Measurements from ENCODE around the gene NEK11.

Gene NEK11

DNA sequence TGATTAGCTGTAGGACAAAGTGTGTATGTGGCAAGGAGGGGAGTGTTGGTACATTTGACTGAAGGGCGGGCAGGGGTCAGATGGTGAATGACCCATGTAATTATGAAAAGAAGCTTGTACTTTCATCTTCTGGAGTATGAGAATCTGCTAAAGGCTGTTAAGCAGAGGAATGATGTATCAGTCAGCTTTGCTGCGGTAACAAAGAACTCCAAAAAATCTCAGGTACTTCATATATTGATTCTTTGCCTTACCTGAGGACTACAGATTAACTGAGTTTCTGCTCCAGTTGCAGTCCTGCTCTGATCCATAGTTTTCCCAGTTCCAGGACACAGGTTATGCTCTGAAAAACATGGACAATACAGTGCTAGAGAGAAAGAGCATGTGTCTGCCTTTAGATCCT is 115.1 kb downstream of the NEK11 start:
- no peak for DNase-seq (ENCODE audit: low spot score)

DNA sequence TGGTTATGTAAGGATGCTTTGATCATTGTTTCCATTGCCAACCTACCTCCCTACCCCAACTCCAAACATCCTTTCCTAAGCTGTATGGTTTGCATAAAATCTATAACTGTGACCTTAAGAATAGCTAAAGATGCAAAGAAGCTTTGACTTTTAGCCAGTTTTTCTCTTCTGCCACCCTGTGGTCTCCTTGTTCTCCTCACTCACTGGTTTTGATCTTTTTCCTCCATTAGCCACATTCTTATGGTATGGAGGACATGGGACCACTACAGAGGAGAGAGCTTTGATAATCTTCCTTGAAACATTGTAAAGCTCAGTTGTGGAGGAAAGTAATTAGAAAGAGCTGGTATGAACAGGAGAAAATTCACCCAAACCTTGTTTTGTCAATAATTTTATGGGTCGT is 115.9 kb downstream of the NEK11 start:
- no peak for DNase-seq (ENCODE audit: low spot score)

DNA sequence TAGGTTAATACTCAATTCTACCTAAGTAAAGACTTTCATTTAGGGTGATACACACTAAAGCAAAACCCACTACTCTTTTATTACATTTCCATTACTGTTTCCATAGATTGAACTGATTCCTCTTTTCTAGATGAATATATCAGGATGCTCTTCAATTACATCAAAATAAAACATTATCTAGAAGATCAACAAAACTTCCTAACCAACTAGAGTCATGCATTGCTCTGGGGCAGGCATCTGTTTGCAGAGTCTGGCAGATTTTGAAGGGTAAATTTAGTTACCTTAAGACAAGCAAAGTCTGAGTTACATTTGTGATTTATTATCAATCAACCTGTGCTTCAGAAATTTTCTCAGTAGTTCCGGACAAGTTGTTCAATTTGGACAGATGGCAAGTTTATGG is 117.1 kb downstream of the NEK11 start:
- no peak for DNase-seq (ENCODE audit: low spot score)

DNA sequence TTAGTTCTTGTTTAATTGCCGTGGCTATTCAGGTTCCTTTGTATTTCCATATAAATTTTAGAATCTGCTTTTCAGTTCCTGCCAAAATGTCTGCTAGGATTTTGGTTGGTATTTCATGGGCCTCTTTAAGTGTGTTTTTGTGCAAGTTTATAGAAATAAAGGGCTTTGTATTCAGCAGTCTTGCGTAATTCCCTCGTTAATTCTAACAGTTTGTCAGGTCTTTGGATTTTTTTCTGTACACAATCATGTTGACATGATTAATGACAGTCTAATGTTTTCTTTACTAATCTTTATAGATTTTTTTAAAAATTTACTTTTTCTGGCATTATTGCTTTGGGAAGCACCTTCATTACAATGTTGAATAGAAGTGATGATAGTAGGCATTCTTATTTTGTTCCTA is 120.9 kb downstream of the NEK11 start:
- DNase-seq (ENCODE audit: low spot score): no peak

DNA sequence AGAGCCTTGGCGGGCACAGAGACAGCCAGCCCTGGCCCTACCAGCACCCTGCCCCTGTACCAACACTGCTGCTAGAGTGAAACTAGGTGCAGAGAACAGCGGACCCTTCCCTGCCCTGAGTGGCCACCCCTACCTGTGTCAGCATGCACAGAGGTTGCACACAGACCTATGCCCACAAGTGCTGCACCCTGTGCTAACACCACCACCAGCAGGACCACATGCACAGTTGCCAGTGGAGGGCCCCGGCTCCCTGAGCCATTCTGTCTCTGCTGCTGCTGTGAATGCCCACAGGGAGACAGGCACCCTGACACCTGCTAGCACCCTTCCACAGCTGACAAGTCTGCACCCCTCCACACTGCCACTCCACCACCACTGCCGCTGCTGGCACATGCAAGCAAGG is 131.8 kb downstream of the NEK11 start:
- DNase-seq (ENCODE audit: low spot score): no peak

DNA sequence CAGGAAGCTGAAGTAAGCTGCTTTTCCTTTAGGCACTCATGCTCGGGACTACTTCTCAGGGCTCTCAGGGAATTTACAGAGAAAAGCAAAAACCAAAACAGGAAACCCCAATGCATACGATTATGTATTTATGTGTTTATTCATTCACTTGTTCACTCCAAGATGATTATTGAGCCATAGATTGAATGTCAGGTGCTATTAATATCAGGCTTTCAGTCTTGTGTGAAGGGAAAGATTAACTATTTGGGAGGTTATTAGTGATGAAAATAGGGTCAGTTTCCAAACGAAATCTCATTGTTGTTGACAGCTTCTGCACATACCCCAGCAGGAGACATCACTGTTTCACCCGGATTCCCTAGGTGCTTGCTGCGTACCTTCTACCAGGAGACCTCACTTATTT is 135.8 kb downstream of the NEK11 start:
- DNase-seq (ENCODE audit: low spot score): peak; percentile 35

DNA sequence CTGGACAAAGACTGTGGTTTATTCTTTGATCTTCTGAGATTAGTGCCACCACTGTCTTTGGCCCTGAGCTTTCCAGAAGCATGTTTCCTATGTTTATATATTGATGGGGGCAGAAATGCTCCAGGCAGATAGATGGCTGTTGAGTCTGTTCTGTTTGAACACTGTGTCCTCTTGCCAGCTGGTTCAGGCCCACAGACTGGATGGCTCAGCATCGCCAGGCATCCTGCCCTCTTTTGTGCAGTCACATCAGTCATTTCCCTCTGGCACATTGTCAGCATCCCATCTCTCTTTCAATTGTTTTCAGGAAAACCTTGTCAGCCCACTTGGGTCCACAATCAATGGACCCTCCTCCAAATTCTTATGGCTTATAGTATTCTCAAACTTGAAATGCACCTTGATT is 141.2 kb downstream of the NEK11 start:
- DNase-seq (ENCODE audit: low spot score): peak; percentile 3

DNA sequence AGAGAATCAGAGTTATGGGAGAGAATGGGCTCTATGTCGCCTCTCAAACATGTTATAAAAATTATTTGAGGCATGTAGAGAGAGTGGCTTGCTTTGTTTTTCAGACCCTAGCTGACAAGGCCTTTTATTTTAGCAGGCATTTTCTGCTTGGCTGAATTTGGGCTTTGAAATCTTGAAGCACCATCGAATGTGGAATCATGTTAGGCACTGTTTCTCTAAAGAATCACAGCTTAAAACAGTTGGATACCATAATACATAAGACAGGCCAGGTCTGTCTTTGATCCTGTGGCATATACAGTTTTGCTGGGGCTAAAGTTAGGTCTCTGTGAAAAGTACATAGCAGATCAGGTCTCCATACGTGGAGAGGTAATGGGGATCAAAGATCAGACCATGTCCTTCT is 142.7 kb downstream of the NEK11 start:
- no peak for DNase-seq (ENCODE audit: low spot score)

DNA sequence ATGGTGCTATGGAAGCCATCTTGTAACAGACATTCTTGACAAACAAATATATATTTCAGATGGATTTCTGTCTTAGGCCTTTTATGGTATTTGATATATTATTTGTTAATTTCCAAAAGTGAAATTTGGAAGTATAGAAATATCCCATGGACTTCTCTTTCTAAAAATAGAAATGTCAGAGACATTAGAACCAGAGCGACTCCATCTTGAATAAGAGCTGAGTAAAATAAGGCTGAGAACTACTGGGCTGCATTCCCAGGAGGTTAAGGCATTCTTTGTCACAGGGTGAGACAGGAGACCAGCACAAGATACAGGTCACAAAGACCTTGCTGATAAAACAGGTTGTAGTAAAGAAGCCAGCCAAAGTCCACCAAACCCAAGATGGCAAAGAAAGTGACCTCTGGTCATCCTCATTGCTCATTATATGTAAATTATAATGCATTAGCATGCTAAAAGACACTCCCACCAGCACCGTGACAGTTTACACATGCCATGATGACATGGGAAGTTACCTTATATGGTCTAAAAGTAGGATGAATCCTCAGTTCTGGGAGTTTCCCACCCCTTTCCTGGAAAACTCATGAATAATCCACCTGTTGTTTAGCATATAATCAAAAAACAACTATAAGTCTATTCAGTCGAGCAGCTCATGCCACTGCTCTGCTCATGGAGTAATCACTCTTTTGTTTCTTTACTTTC is 146.0 kb downstream of the NEK11 start:
- no peak for DNase-seq (ENCODE audit: low spot score)

DNA sequence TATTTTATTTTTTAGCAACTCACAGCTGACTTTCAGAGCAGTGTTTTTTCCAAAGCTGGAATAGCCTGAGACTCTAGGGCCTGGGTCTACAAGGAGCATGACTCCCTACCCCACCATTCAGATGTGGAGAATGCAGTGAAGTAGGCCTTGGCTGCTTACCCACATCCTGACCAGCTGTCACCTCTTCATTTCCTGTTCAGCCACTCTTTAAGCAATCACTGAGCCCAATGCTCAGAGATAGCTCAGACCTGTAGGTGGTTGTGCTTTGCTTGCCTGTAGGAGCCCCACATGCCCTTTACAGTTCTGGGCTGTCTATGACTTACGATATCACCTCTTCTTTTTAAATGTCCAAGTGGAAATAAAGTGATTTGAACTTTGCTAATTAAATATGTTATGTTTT is 148.1 kb downstream of the NEK11 start:
- DNase-seq (ENCODE audit: low spot score): no peak

DNA sequence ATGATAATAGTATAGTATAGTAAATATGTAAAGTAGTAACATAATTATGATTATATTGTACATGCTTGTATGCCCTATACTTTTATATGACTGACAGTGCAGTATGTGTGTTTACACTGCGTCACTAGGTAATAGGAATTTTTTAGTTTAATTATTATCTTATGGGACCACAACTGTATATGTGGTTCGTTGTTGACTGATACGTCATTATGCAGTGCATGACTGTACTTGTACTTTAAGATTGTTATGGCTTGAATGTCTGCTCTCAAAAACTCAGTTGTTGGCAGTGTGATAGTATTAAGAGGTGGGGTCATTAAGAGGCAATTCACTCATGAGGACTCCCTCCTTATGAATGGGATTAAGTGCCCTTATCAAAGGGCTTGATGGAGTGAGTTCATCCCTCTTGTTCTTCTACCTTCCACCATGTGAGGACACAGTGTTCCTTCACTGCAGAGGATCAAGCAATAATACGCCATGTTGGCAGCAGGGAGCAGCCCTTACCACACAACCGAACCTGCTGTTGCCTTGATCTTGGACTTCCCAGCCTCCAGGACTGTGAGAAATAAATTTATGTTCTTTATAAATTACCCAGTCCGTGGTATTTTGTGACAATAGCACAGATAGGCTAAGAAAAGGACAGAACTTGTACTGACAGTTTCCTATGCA is 152.2 kb downstream of the NEK11 start:
- no peak for DNase-seq (ENCODE audit: low spot score)

DNA sequence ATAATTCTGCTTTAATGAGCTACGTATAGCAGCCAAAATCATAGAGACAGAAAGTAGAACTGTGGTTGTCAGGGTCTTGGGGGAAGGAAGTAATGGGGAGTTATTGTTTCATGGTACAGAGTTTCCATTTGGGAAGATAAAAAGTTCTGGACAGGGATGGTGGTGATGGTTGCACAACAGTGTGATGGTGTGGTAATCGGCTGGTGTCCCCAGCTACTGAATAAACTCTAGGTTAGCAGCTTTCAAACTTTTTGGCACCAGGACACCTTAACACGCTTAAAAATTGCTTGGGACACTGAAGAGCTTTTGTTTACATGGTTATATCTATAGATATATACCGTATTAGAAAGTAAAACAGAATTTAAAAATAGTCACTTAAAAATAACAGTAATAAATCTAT is 166.0 kb downstream of the NEK11 start:
- no peak for DNase-seq (ENCODE audit: low spot score)

DNA sequence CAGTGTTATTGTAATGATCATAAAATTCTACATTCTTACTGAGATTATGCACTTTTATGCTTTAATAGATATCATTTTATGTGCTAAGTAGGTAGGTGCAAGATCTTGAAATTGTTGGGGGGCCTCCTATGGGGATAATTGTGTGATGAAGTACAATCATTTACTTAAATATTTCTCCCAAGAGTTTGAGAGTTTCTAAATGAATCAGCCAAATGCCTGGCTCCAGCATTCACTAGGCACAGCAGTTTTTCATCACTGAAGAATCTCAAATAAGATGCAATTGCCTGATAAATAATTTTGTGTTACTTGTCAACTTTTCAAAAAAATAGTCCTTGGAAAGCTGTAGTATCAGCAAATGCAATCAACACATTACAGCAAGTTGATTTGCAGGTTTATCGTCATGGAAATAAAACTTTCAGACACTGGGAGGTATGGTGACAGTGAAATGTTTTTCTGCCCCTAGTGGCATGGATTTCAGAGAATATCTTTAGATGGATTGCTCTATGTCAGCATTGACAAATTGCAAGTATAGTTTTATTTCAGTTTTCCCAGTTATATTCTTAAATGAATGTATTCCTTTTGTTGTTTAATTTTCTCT is 167.1 kb downstream of the NEK11 start:
- DNase-seq (ENCODE audit: low spot score): no peak

DNA sequence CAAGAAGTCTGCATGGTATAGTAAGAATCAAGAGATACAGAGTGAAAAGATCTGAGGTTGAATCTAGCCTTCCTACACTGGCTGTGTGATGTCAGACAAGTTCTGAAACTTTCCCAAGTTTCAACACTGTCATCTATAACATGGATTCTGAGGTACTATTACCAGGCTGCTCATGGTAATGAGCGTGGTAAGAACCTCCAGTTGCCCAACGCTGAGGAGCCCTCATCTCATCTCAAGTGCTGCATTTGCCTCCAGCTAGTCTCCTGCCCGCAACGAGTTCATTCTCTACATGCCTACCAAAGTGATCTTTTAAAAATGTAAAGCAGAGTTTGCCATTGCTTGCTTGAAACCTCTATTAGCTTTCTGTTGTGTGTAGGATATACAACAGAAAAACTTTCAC is 168.1 kb downstream of the NEK11 start:
- no peak for DNase-seq (ENCODE audit: low spot score)

DNA sequence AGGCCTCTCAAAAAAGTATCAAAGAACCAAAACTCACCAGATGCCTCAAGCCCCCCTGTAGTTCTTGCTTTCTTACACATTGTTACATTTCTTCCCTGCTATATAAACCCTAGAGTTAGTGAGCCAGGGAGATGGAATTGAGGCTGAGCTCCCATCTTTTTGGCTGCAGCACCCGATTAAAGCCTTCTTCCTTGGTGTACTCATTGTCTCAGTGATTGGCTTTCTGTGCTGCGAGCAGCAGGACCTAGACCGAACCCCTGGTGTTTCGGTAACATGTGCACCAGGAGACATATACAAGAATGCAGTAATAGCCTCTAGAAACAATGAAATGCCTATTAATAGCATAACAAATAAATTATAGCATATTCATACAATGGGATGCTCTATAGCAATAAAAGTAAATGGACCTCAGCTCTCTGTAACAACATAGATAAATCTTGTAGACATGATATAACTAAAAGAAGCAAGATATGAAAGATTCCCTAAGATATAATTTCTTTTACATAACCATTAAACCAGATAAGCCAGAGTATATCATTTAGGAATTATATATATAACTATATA is 174.0 kb downstream of the NEK11 start:
- DNase-seq (ENCODE audit: low spot score): no peak

DNA sequence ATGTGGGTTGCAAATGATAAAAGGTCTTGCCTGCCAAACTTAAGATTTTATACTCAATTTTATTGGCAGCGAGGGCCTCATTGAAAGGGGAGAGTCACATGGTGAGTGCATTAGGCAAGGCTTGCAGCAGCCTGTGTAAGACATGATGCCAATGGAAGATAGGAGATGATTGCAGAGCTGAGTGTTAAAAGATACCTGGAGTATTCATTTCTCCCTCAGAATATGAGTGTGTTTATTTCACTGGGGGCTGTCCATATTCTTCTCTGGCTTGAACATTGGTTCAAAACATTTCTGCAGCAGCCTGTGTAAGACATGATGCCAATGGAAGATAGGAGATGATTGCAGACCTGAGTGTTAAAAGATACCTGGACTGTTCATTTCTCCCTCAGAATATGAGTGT is 189.7 kb downstream of the NEK11 start:
- DNase-seq (ENCODE audit: low spot score): no peak

DNA sequence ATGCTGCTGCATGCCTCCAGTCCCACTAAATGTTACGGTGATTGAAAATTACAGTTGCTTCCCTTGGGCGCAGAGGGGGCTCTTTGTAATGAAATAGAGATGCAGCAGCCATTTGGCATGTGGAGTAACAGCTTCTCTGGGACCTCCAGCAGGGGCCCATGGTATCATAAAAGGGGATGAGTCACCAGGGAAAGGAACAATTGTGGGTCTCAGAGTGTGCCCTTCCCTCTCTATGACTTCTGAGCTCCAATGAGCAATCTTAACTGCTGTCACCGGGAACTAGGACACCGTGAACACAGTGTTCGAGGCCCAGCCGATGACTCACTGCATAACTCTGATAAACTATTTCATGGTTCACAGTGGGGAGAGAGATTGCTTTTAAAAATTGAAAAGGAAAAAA is 190.1 kb downstream of the NEK11 start:
- DNase-seq (ENCODE audit: low spot score): peak; percentile 40

DNA sequence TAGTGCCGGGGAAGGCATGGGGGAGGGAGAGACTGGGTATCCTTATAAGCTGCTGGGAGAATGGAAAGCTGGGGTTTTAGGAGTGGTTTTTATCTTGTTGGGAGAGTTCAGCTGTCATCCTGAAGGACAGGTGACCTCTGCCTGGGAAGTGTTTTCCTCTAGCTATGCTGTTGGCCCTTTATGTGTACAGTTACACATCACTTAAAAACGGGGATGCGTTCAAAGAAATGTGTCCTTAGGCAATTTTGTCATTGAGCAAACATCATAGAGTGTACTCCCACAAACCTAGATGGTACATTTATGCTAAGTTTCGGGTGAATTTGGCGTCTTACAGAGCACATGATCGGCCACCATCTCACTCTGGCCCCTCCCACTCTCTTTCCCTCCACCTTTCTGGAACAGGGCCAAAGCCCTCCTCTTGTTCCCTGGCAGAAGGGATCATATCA is 190.6 kb downstream of the NEK11 start:
- no peak for DNase-seq (ENCODE audit: low spot score)

DNA sequence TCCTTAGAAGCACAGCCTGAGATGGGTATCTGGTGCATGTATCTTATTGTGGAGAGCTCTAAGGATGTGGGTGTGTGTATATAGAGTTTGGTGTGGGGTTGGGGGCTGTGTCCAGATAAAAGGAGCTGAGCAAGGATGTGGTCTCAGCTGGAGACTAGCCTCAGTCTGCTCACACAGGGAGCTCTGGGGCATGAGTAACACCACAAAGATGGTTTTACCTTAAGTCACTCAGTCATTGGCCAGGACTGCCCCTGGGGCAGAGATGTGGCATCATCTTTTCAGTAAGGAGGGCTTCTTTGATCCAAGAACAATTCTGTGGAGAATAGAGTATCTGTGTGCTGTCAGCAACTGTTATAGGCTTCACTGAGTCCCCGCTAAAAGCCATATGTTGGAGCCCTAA is 191.5 kb downstream of the NEK11 start:
- no peak for DNase-seq (ENCODE audit: low spot score)

DNA sequence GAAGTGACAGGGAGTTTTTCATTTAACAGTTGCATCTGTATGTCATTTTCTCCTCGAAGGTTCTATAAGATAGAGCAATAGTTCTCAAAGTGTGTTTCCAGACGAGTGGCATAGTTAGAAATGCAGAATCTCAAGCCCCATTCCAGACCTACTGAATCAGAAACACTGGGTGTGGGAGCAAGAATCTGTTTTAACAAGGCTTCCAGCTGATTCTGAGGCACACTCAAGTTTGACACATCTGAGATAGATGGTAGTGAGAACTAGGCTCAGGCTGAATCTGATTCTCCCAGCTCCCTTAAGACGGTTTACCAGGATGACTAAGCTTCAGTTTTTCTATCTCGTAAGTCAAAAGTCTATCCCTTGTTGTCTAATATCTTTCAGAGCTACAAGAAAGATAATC is 195.1 kb downstream of the NEK11 start:
- no peak for DNase-seq (ENCODE audit: low spot score)

DNA sequence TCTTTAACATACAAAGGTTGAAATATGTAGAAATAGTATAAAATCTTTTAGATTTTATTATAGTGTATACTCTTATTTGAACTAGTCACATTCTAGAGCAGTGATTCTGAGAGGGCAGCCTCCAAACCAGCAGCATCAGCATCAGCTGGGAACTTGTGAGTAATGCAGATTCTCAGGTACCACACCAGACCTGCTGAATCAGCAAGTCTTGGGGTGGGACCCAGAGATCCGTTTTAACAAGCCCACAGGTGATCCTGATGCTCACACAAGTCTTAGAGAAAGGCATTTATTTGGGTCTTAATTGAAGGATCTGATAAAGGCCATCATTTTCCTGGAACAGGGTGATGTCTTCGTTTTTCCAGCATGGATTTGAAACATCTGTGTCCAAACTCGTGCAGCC is 195.9 kb downstream of the NEK11 start:
- no peak for DNase-seq (ENCODE audit: low spot score)

DNA sequence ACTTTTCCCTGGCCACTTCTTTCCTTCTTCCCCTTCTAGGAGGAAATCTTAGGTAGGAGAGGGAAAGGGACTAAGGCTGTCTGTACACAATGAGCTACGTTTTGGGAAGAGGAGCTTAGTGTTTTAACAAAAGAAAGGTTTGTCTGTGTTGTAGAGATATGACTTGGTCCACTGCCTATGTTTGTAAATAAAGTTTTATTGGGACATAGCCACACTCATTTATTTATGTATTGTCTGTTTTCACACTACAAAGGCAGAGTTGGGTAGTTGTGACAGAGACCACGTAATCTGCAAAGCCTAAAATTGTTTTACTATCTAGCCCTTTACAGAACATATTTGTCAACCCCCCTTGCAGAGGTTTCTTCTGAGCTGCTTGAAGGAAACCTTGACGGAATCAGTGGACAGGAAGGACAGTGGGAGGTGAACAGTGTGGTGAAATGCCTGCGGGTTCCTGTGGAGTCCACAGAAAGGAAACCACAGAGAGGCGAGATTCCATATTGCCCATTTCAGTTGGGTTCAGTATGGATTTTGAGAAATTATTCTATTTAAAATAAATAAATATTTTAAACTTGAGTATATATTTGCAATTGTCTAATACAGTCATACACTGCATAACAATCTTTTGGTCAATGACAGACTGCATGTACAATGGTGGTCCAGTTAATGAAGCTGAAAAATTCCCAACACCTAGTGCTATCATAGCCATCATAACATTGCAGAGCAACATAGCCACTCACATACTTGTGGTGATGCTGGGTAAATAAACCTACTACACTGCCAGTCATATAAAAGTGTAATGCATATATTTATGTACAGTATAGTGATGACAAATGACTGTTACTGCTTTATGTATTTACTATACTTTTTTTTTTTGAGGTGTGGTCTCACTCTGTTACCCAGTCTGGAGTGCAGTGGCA is 197.0 kb downstream of the NEK11 start:
- DNase-seq (ENCODE audit: low spot score): no peak

All from kidney capillary endothelial cell (primary cell).